ENCODE results near the gene ADAM12.

DNA sequence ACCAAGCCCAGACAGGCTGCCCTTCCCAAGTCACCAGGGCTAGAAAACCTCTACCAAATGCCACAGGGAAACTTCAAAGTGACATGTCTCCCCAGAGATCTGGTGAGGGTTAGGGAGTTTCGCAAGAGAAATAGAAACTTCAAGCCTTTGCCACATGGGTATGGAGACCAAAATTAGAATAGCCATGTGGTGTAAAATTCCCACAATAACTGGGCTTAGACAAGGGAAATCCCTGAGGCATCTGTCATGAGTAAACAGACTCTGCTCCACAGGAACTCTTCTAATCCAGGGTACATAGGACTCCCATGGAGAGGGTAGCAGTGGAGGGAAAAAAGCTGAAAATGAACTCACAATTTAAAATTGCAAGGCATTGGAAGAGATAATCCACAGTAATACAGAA is 14.3 kb downstream of the ADAM12 start:
- TF ChIP-seq POLR2A (IDR thresholded peaks at IDR 0.05) (no peak), CTCF (IDR thresholded peaks at IDR 0.05) (no peak), EP300 (IDR thresholded peaks at IDR 0.05) (no peak)

All from suprapubic skin (tissue), 3 donors.